Kidney tubule cell (primary cell): ENCODE results near the gene IGSF9.

Source experiments
- DNase-seq: peaks from one replicate; pipeline ENCODE4 v3.0.0-alpha.2; 2018; ENCODE audit warnings: low spot score

Gene IGSF9

GRCh38 chr1:159932296-159933285 lies 12.8 kb downstream of the IGSF9 start:
- DNase-seq: peak; percentile 73

GRCh38 chr1:159931795-159932173 lies 13.6 kb downstream of the IGSF9 start:
- no peak for DNase-seq

GRCh38 chr1:159931101-159931794 lies 14.2 kb downstream of the IGSF9 start:
- no peak for DNase-seq

- no peak for DNase-seq
Observed at GRCh38 chr1:159930634-159931033, 14.8 kb downstream of the IGSF9 start.

GRCh38 chr1:159930216-159930615 lies 15.2 kb downstream of the IGSF9 start:
- DNase-seq: no peak

- no peak for DNase-seq
Observed at GRCh38 chr1:159929155-159930051, 16.0 kb downstream of the IGSF9 start.

- DNase-seq: no peak
Observed at GRCh38 chr1:159928491-159929050, 16.8 kb downstream of the IGSF9 start.

GRCh38 chr1:159927849-159928431 lies 17.5 kb downstream of the IGSF9 start:
- DNase-seq: no peak

GRCh38 chr1:159927211-159927848 lies 18.1 kb downstream of the IGSF9 start:
- no peak for DNase-seq

- DNase-seq: peak; percentile 79
Observed at GRCh38 chr1:159925719-159926078, 19.7 kb downstream of the IGSF9 start.

GRCh38 chr1:159924791-159925718 lies 20.4 kb downstream of the IGSF9 start, which contains the start of gene TAGLN2:
TAGLN2 (minus strand) TSS chr1:159925507; CDS start chr1:159920509, 4,998 bp downstream.
- peak; percentile 95 for DNase-seq

- peak; percentile 95 for DNase-seq
Observed at GRCh38 chr1:159924025-159924790, 21.2 kb downstream of the IGSF9 start.

- DNase-seq: peak; percentile 88
Observed at GRCh38 chr1:159923203-159924024, 22.0 kb downstream of the IGSF9 start.

- DNase-seq: peak; percentile 42
Observed at GRCh38 chr1:159922511-159923202, 22.8 kb downstream of the IGSF9 start.

GRCh38 chr1:159921700-159922504 lies 23.5 kb downstream of the IGSF9 start:
- DNase-seq: peak; percentile 28

GRCh38 chr1:159921251-159921650 lies 24.2 kb downstream of the IGSF9 start:
- DNase-seq: no peak
